ENCODE data around the gene NOC4L. TPM values are rescaled to one million over a fixed set of nuclear protein-coding genes. Genes with fewer than 3 reads are reported as not detected.

The NOC4L gene
- polyA plus RNA-seq, 1 of the 3 experiments (the other 2 are of a cell fraction) = 12.9 TPM

DNA sequence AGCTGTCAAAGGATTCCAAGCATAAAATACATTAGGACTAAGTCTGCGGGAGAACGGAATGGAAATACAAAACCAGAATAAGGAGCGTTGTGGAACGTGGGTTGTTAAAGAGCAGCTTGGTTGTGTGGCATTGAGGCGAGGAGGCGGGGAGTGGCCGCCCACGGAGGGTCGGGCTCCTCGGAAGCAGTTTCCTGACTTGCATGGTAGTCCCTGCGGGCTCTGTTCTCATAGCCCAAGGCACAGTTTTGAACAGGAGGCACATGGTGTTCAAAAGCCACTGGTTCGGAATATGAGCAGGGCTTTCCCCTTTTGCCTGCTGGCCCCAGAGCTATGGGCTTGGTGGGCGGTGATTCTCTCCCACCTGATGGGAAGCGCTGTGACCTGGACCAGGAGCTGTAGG, 12.3 kb upstream of the NOC4L start:
- Histone ChIP-seq H3K4me2 (no peak overlapping the region), H3K4me3 (ENCODE audit: low read depth in 2 of 2, low read length in 1 of 2) (no peak overlapping the region), H2AFZ (ENCODE audit: low read depth) (no peak overlapping the region), H3K36me3 (replicated peaks in 1 of 2; ENCODE audit: control insufficient read depth in 1 of 2, insufficient read depth in 2 of 2, low read length in 1 of 2) (peaks cover 25 to 28% of the 10 kb centered on the region in 2 experiments), H3K9me3 (no peaks in the 10 kb centered on the region), H3K27me3 (ENCODE audit: insufficient read depth) (no peaks in the 10 kb centered on the region), H4K20me1 (ENCODE audit: insufficient read depth) (no peaks in the 10 kb centered on the region), H3K9me2 (no peaks in the 10 kb centered on the region), H3K9ac (no peak overlapping the region), H3K4me1 (ENCODE audit: control insufficient read depth in 1 of 2, insufficient read depth in 2 of 2, low read depth in 1 of 2, low read length in 1 of 2) (no peaks in the 10 kb centered on the region), H3F3A (replicated peaks; ENCODE audit: insufficient read depth) (peaks cover 9% of the 10 kb centered on the region), H3K79me2 (ENCODE audit: insufficient read depth) (no peaks in the 10 kb centered on the region), H3K27ac (ENCODE audit: low read depth in 2 of 2, low read length in 1 of 2) (no peak overlapping the region)
- no peak for TF ChIP-seq MXI1 (IDR thresholded peaks at IDR 0.05; ENCODE audit: low read depth, low read length)
- TF ChIP-seq USF2 (IDR thresholded peaks at IDR 0.05; ENCODE audit: borderline replicate concordance, low read depth, low read length) = no peak
- TF ChIP-seq FOXM1 (IDR thresholded peaks at IDR 0.05; ENCODE audit: low read depth) = no peak
- no peak for TF ChIP-seq CHD2 (IDR thresholded peaks at IDR 0.05; ENCODE audit: low read length, partially characterized antibody)
- no peak for TF ChIP-seq RCOR1 (IDR thresholded peaks at IDR 0.05; ENCODE audit: low read length)
- TF ChIP-seq SMC3 (IDR thresholded peaks at IDR 0.05; ENCODE audit: low read depth, low read length) = no peak
- no peak for TF ChIP-seq GATA2 (CRISPR knock-in tag; IDR thresholded peaks at IDR 0.05)
- TF ChIP-seq, protein P1, sequence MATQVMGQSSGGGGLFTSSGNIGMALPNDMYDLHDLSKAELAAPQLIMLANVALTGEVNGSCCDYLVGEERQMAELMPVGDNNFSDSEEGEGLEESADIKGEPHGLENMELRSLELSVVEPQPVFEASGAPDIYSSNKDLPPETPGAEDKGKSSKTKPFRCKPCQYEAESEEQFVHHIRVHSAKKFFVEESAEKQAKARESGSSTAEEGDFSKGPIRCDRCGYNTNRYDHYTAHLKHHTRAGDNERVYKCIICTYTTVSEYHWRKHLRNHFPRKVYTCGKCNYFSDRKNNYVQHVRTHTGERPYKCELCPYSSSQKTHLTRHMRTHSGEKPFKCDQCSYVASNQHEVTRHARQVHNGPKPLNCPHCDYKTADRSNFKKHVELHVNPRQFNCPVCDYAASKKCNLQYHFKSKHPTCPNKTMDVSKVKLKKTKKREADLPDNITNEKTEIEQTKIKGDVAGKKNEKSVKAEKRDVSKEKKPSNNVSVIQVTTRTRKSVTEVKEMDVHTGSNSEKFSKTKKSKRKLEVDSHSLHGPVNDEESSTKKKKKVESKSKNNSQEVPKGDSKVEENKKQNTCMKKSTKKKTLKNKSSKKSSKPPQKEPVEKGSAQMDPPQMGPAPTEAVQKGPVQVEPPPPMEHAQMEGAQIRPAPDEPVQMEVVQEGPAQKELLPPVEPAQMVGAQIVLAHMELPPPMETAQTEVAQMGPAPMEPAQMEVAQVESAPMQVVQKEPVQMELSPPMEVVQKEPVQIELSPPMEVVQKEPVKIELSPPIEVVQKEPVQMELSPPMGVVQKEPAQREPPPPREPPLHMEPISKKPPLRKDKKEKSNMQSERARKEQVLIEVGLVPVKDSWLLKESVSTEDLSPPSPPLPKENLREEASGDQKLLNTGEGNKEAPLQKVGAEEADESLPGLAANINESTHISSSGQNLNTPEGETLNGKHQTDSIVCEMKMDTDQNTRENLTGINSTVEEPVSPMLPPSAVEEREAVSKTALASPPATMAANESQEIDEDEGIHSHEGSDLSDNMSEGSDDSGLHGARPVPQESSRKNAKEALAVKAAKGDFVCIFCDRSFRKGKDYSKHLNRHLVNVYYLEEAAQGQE (IDR thresholded peaks at IDR 0.05; ENCODE audit: low read depth, low read length) = no peak
- TF ChIP-seq, protein P2, sequence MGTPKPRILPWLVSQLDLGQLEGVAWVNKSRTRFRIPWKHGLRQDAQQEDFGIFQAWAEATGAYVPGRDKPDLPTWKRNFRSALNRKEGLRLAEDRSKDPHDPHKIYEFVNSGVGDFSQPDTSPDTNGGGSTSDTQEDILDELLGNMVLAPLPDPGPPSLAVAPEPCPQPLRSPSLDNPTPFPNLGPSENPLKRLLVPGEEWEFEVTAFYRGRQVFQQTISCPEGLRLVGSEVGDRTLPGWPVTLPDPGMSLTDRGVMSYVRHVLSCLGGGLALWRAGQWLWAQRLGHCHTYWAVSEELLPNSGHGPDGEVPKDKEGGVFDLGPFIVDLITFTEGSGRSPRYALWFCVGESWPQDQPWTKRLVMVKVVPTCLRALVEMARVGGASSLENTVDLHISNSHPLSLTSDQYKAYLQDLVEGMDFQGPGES (IDR thresholded peaks at IDR 0.05; ENCODE audit: low read depth, low read length) = no peak
- TF ChIP-seq GABPA (IDR thresholded peaks at IDR 0.05; ENCODE audit: low read depth) = no peak
- no peak for TF ChIP-seq TEAD4 (IDR thresholded peaks at IDR 0.05; ENCODE audit: borderline replicate concordance, insufficient read depth)
- no peak for TF ChIP-seq TCF12 (IDR thresholded peaks at IDR 0.05)
- no peak for TF ChIP-seq RFX5 (IDR thresholded peaks at IDR 0.05; ENCODE audit: low read length)
- TF ChIP-seq CTCF (IDR thresholded peaks at IDR 0.05) = no peak
- TF ChIP-seq NRF1 (IDR thresholded peaks at IDR 0.05; ENCODE audit: low read depth, low read length) = no peak
- TF ChIP-seq MEF2A (IDR thresholded peaks at IDR 0.05; ENCODE audit: borderline replicate concordance, low read depth) = no peak
- TF ChIP-seq POLR2AphosphoS5 (IDR thresholded peaks at IDR 0.05; ENCODE audit: low read depth, low read length) = no peak
- TF ChIP-seq NFIC (IDR thresholded peaks at IDR 0.05; ENCODE audit: borderline replicate concordance) = no peak
- WGBS (ENCODE audit: low lambda C conversion rate) = 82% methylated on average over 14 of the region's 14 CpGs
- POLR2A ChIA-PET = no interaction called here
- CTCF ChIA-PET = interaction anchor here (1.7 kb wide), 1 partner anchor 21 kb away, joined by 4 read pairs; no protein-coding TSS in a partner anchor
- no peak for DNase-seq

All from SK-N-SH (cell line).